ENCODE data around the gene ACADS.

DNA sequence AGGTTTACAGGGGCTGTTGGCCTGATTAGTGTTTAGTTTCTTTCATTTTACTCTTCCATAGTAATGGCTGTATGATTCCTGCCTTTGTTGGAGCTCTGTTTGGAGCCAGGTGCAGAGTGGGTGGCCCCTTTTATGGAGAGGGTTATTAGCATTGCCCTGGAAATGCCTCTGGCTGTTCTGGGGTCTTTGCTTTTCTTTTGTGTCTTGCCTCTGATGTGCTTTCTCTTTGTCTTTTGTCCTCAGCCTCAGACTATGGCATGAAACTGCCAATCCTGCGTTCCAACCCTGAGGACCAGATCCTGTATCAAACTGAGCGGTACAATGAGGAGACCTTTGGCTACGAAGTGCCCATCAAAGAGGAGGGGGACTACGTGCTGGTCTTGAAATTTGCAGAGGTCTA, 31.8 kb upstream of the ACADS start:
- TF ChIP-seq GATA3 (IDR thresholded peaks at IDR 0.05; ENCODE audit: low read depth, low read length), result no peak
- no peak for TF ChIP-seq GATA2 (IDR thresholded peaks at IDR 0.05; ENCODE audit: low read depth, low read length)

Measured in SH-SY5Y (cell line).